Lower leg skin (tissue), 4 donors: ENCODE data around the gene NFIA. TPM values are rescaled to one million over a fixed set of nuclear protein-coding genes. Genes with fewer than 3 reads are reported as not detected.

ENCODE experiments used
- DNase-seq, 2 donors: peaks; one replicate each; pipeline ENCODE4 v3.0.0-alpha.2; 2019; ENCODE audit warnings: low spot score in 2 of 2
- H3K4me3 ChIP-seq: fragments of 200-600 bp; sonication (generic); 2 replicates; pipeline ENCODE4 v1.5.1; 2017; ENCODE audit warnings: mild to moderate bottlenecking, low read depth; ENCODE audit not compliant: poor library complexity, severe bottlenecking
- CTCF ChIP-seq, 3 donors: fragments of 450-650 bp; IDR thresholded peaks; one replicate each; pipeline ENCODE4 v1.5.1; 2016; ENCODE audit warnings: antibody characterized with exemption in 3 of 3, mild to moderate bottlenecking in 3 of 3, moderate library complexity in 2 of 3
- POLR2A ChIP-seq, 2 donors: fragments of 450-650 bp; IDR thresholded peaks; one replicate each; pipeline ENCODE4 v1.6.1; 2016 to 2017; ENCODE audit warnings: antibody characterized with exemption in 2 of 2, mild to moderate bottlenecking in 1 of 2, moderate library complexity in 1 of 2
- WGBS, 2 donors: methylation state at CpG; one replicate each; pipeline ENCODE4 v1.1.5; 2018; 5-methylcytosine and 5-hydroxymethylcytosine counted together
- intact Hi-C: fragments of 100-400 bp; cut with DNase I; formaldehyde crosslinking; loops from one replicate; pipeline ENCODE4 v1.15.0; 2023; ENCODE audit warnings: low total_unique reads
- total RNA-seq, 4 donors: library from RNA; depleted of rRNA; stranded (reverse); fragments of >200 nt; gene quantifications; one replicate each; pipeline ENCODE4 v1.1.0, GENCODE V29; 2016

Gene NFIA
- total RNA-seq, 4 donors from 2014 or later = 26.0 to 32.5 (median 30.3) TPM

DNA sequence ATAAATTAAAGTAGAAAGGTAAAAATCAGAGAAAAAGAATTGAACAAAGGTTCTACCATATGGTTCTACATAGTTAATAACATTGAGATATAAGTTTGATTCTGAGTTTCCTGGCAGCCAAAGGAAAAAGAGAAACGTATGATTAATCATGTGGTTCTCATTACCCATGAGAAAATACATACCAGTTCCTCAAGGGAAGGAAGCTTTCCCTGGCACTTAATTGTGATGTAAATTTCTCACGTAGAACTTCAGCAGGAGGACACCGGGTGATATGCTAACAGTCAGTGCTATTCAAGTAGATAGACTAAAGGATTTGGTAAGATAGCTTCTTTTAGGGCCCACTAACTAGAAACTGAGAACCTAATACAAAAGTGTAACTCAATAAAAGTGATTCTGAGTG lies 218.5 kb downstream of the NFIA start:
- no peak for DNase-seq
- intact Hi-C loops = no loop called here
- no peak for TF ChIP-seq POLR2A (IDR thresholded peaks at IDR 0.05)
- TF ChIP-seq CTCF (IDR thresholded peaks at IDR 0.05) = no peak
- H3K4me3 ChIP-seq = no peak overlapping the region
- WGBS, 2 donors = 50 to 54% methylated on average over 3 of the region's 3 CpGs

- no peak for DNase-seq
- 48 to 51% methylated on average over 4 of the region's 4 CpGs for WGBS, 2 donors
- intact Hi-C loops = no loop called here
- TF ChIP-seq POLR2A (IDR thresholded peaks at IDR 0.05) (no peak), CTCF (IDR thresholded peaks at IDR 0.05) (no peak)
- H3K4me3 ChIP-seq = no peak overlapping the region
Observed at GRCh38 chr1:61301824-61302657, 219.7 kb downstream of the NFIA start.

DNA sequence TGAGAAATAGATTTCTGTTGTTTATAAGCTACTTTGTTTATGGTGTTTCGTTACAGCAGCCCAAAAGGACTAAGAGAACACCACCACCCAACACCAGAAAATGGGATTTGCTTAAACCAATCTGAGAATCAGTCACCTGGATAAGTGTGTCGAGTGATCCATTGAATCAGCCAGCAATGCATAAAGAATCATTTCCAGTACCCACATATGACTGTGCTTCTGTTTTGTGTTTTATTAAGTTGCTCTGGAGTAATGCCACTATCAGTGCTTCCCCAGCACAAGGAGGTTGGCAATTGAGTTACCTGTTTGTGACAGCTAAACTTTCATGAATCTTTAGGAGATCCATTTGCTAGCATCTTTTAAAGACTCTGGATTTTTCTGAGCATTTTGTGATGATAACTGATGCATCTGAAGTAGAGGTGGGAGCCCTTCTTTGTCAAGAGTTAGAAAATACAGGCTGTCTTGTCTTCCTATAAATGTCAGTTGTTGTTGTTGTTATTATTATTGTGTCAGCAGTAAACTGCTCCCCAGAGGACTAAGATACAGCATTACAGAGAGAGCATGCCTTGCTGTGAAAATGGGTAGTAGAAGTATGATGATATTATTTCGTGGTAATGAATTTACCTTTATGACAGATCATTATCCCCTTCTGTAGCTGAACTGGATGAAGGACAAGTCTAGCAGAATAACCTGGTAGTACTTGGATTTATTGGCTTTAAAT lies 225.2 kb downstream of the NFIA start:
- no peak for DNase-seq
- no peak overlapping the region for H3K4me3 ChIP-seq
- WGBS, 2 donors = 91 to 97% methylated on average over 3 of the region's 3 CpGs
- no peak for TF ChIP-seq CTCF (IDR thresholded peaks at IDR 0.05)
- TF ChIP-seq POLR2A (IDR thresholded peaks at IDR 0.05) = no peak
- intact Hi-C loops = no loop called here

- intact Hi-C loops = no loop called here
- 95 to 97% methylated on average over 3 of the region's 3 CpGs for WGBS, 2 donors
- TF ChIP-seq CTCF (IDR thresholded peaks at IDR 0.05) (no peak), POLR2A (IDR thresholded peaks at IDR 0.05) (no peak)
- no peak for DNase-seq
- H3K4me3 ChIP-seq = no peak overlapping the region
Observed at GRCh38 chr1:61310057-61310456, 227.7 kb downstream of the NFIA start.

DNA sequence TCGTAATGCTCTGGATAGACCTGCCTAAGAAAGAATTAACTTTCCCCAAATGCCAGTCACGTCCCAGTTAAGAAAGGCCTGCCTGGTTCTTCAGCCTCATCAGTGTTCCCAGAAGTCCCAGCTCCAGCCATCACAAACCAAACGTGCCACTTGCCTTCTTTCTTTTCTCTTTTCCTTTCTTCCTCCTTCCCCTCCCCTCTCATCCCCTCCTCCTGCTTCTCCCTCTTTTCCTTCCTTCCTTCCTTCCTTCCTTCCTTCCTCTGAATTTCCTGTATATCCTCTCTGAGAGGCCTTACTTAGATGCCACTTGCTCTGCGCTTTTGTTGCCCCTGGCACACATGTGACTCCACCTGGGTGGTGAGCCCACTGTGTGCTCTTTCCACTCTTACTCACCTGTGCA lies 228.2 kb downstream of the NFIA start:
- no peak for DNase-seq
- intact Hi-C loops = no loop called here
- no peak for TF ChIP-seq CTCF (IDR thresholded peaks at IDR 0.05)
- TF ChIP-seq POLR2A (IDR thresholded peaks at IDR 0.05) = no peak
- WGBS, 2 donors = 80 to 89% methylated on average over 4 of the region's 4 CpGs
- no peak overlapping the region for H3K4me3 ChIP-seq
